BJ (cell line): ENCODE results near the gene IMPA2. TPM values are rescaled to one million over a fixed set of nuclear protein-coding genes. Genes with fewer than 3 reads are reported as not detected.

ENCODE experiments used
- CTCF ChIA-PET: fragments of 350-600 bp; formaldehyde crosslinking; extraction: SDS; loops from one replicate; lab custom pipeline; 2021; ENCODE audit warnings: antibody characterized with exemption, inconsistent platforms; lab: Yijun Ruan, JAX
- POLR2A ChIA-PET: fragments of 300-600 bp; sonication (Branson Sonifier 250); formaldehyde crosslinking; extraction: SDS; loops from one replicate; lab custom pipeline; 2021; ENCODE audit warnings: antibody characterized with exemption; lab: Charles Lee
- DNase-seq: peaks from one replicate; pipeline ENCODE4 v3.0.0-alpha.2; 2011; ENCODE audit warnings: low read depth
- H3K27me3 ChIP-seq: 2 replicates; pipeline ENCODE4 v1.6.0; 2011; ENCODE audit warnings: low read length; ENCODE audit not compliant: control insufficient read depth, insufficient read depth
- H3K36me3 ChIP-seq: 2 replicates; pipeline ENCODE4 v1.5.1; 2011; ENCODE audit warnings: low read length; ENCODE audit not compliant: control insufficient read depth, insufficient read depth
- H3K4me3 ChIP-seq: 2 replicates; pipeline ENCODE4 v1.5.1; 2011; ENCODE audit warnings: low read depth, mild to moderate bottlenecking, control low read depth, low read length
- CTCF ChIP-seq: IDR thresholded peaks from 2 replicates; pipeline ENCODE4 v1.5.1; 2011; ENCODE audit warnings: low read depth, mild to moderate bottlenecking, control low read depth, inconsistent platforms, low read length, moderate library complexity; ENCODE audit not compliant: insufficient read depth
- polyA plus RNA-seq: library from polyadenylated mRNA; depleted of rRNA; stranded (reverse); fragments of >200 nt; gene quantifications from 2 replicates; pipeline ENCODE4 v1.2.3, GENCODE V29; 2011

IMPA2 gene
- polyA plus RNA-seq, 1 experiment = 22.8 TPM

- Histone ChIP-seq H3K36me3 (peaks cover 3% of the 10 kb centered on the region), H3K27me3 (no peaks in the 10 kb centered on the region), H3K4me3 (no peak overlapping the region)
- POLR2A ChIA-PET = no interaction called here
- no peak for DNase-seq
- CTCF ChIA-PET = interaction anchor here (2.2 to 12.8 kb wide), 3 partner anchors 39 to 268 kb away, joined by 9 to 372 read pairs (median 10); no protein-coding TSS in a partner anchor
- TF ChIP-seq CTCF = no peak
Observed at GRCh38 chr18:12000072-12000659, 18.9 kb downstream of the IMPA2 start.

GRCh38 chr18:12001421-12001820, 20.1 kb downstream of the IMPA2 start:
- Histone ChIP-seq H3K4me3 (no peak overlapping the region), H3K36me3 (peaks cover 3% of the 10 kb centered on the region), H3K27me3 (no peaks in the 10 kb centered on the region)
- CTCF ChIA-PET = interaction anchor here (1.1 to 3.3 kb wide), 3 partner anchors 7 to 268 kb away, joined by 3 to 21 read pairs (median 8); no protein-coding TSS in a partner anchor
- POLR2A ChIA-PET = no interaction called here
- no peak for TF ChIP-seq CTCF
- no peak for DNase-seq

GRCh38 chr18:12003894-12004293, 22.6 kb downstream of the IMPA2 start:
- ChIA-PET CTCF (interaction anchor here (1.1 to 3.3 kb wide), 5 partner anchors 10 to 66 kb away, joined by 3 to 21 read pairs (median 5); no protein-coding TSS in a partner anchor), POLR2A (interaction anchor here (0.5 kb wide), 1 partner anchor 1626 kb away, joined by 3 read pairs; no protein-coding TSS in a partner anchor)
- TF ChIP-seq CTCF = no peak
- Histone ChIP-seq H3K27me3 (no peaks in the 10 kb centered on the region), H3K36me3 (peaks cover 3% of the 10 kb centered on the region), H3K4me3 (no peak overlapping the region)
- DNase-seq = no peak

GRCh38 chr18:12005538-12006487, 24.5 kb downstream of the IMPA2 start:
- H3K4me3 ChIP-seq = no peak overlapping the region
- DNase-seq = no peak

More at GRCh38 chr18:12005538-12006487, 24.5 kb downstream of the IMPA2 start:
- Histone ChIP-seq H3K36me3 (peaks cover 3% of the 10 kb centered on the region), H3K27me3 (no peaks in the 10 kb centered on the region)
- POLR2A ChIA-PET = no interaction called here
- CTCF ChIA-PET = interaction anchor here (0.6 to 1.4 kb wide), 5 partner anchors 10 to 938 kb away, joined by 3 to 6 read pairs (median 4); no protein-coding TSS in a partner anchor
- no peak for TF ChIP-seq CTCF
